Smooth muscle cell of the brain vasculature (primary cell): ENCODE data around the gene PDLIM3.
A peak's percentile ranks its signal among the peaks of the same experiment; 100 is the strongest.
"Not testable (repeated sequence)": the region's sequence is repeated elsewhere in the genome, so short reads cannot be mapped to it uniquely, and the experiment has no call there.

Experiments used
- DNase-seq: peaks from one replicate; pipeline ENCODE4 v3.0.0-alpha.2; 2012; ENCODE audit warnings: low read depth, low spot score

PDLIM3 gene, protein sequence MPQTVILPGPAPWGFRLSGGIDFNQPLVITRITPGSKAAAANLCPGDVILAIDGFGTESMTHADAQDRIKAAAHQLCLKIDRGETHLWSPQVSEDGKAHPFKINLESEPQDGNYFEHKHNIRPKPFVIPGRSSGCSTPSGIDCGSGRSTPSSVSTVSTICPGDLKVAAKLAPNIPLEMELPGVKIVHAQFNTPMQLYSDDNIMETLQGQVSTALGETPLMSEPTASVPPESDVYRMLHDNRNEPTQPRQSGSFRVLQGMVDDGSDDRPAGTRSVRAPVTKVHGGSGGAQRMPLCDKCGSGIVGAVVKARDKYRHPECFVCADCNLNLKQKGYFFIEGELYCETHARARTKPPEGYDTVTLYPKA

DNA sequence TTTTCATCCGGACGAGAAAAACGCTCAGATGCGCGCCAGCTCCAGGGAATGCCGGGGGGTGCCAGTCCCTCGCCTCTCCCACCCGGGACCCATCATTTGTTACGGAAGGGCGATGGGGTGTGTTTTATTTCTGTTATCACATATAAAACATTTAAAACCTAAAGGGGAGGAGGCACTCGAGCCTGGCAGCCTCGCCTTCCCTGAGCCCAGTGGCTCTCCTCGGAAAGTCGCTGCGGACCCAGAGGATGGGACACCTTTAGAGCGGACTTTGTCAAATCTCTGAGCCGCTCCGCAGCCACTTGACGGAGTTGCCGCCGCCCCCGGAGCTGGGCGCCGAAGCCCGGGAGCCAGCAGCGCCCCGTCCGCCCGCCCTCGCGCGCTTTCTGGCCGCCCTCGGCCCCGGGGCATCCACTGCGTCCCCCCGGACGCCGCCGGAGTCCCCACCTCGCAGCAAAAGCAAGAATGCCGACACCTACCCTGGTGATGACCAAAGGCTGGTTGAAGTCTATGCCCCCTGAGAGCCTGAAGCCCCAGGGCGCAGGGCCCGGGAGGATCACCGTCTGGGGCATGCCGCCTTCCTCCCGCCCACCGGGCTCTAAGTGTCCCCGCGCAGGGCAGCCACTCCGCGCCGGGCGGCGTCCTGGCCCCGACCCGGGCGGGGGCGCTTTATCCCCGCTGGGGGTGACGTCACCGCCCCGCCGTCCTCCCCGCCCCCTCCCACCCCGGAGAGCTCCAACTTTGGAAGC, at the start of gene PDLIM3:
PDLIM3 (minus strand) TSS at position 642 of the 746 bp plus-strand sequence; CDS start at position 569, 73 bp downstream.
- no peak for DNase-seq

DNA sequence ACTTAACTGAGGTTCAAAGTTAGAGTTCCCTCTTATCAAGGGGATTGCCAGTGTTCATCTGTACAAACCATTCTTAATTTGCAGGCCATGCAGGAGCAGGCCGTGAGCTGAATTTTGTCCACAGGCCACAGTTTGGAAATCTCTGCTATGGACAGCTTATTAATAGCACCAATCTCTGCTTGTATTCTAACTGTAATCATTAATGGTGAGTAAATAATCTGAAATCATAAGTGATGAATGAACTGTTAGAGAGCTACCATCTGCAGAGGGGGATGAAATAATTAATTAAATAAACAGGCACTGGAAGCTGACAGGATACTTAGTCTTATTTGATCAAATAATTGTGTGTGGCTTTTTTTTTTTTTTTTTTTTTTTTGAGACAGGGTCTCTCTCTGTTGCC, 48.5 kb upstream of the PDLIM3 start:
- DNase-seq: no peak

DNA sequence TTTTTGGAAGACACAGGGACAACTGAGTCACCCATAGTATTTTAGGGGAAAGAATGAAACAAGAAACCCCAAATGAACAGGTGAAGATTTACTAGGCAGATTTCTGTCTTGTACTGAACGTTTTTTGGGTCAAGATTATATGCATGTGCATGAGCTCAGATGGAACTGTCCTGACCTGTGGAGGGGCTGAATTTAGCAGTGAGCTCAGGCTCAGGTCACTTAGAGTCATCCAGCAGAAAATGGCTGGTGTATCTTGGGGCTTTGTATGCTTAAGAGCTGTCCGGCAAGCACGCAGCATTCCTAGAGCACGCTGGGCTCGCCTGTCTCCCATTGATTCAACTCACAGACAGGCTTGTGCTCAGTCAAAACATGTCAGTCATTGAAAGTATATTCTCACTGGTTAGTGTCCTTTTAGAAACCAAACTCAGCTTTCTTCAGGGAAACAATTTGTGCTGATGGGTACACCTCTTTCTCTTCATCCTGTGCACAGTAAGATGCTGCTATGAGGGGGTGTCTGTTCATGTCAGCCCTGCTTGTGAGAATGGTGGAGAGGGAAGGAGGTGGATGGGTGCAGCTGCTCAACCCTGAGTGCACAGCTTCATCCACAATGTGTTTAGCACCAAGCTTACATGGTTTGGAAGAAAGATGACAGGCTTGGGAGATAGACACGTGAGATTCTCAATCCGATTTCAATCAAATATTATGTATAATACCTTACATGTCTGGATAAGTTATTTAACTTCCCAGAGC, 47.5 kb upstream of the PDLIM3 start:
- DNase-seq: no peak

DNA sequence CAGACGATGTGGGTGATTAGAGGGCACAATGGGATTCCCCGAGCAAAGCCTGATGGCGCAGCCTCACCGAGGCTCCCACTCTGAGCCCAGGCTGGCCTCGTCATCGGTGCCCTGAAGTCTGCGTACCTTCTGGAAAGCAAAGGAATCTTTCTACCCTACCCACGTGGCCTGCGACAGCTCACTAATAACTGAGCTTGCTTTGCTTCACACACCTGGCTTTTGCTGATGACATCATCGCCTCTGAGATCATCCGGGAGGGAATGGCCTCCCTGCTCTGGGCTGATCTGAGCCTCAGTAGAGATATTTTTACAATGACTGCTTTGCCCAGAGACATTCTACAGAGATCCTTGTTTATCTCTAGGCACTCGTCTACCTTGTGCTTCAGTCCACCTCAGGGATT, 45.4 kb upstream of the PDLIM3 start:
- no peak for DNase-seq

DNA sequence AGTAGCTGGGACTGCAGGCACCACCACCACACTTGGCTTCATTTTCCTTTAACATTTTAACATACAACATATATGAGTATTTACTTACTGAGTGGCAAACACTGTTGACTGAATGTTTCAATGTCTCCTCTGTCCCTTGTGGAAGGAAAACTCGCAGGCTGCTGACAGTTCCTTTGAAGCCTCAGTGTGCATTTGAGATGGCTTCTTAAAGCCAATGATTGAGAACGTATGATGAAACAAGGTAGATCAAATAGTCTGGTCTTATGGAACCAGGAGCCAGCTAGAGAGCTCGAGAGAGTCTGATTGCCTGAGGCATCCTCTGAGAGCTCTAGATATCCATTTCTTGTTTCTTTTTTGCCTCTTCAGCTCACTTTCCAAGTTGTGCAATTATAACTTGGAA, 43.0 kb upstream of the PDLIM3 start:
- no peak for DNase-seq

DNA sequence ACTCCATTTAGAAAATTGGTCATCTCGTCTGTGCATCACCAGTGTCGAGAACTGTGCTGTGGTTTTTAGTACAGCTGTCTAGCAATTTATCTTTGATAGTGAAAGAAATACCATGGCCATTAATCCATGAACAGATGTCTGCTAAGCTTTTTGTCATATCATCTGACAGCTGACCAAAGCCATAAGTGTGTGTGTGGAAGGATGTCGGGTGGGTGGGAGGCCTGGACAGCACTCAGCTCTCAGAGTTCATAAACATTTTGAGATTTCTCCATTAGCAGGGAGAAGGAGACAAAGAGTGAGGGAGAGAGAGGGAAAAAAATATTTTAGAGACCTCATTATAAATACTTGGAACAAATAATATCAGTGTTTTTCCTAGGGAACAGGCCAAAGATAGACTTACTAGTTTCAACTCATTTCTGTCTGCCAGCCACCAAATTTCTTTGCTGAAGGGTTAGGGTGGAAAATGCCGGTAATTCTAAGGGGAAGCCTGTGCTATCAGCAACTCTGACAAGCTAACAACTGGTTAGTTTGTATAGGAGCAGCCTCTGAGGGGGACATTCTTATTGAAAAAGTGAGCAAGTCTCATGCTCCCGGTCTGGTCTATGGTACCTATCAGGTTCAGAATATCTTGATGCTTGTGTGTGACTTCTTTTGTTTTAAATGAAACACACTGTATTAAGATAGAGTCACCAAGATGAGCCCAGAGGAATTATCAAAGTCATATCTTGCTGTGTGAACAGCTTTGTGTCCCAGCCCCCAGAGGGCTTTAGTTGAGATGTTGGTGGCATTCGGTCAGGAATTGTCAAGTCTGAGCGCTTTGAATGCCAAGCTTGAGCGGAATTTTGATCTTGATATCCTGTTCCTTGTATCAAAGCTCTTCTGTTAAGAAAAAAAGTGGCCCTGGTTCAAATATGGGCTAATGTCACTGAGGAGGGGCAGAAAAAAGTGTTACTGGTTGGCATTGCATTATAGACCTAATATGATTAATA, 41.9 kb upstream of the PDLIM3 start:
- DNase-seq: no peak

DNA sequence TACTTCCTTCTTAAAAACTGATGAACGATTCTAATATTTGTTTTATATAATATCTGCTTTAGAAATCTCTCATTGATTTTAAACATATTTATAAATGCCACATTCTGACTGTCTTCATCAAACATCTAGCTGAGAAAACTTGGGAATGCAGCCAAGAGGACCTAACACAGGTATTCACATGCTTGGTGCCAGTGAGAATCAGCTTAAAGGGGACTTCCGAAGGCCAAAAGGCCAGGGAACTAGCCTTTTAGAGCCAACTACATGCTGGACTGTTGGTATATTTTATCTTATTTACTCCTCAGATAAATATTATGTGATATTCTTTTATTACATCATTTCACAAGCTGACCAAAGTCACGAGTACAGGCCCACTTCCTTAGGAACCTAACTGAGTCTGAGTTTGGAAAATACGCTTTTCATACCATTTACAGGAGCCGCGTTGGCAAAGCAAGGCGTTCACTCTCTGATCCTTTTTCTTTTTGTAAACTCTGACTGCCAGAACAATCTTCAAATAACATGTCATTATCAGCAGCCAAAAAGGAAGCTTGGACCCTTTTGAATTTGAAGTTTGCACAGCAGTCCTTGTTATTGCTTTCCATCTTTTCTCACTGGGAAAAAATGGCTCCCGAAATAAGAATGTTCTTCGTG, 41.1 kb upstream of the PDLIM3 start:
- DNase-seq: no peak

DNA sequence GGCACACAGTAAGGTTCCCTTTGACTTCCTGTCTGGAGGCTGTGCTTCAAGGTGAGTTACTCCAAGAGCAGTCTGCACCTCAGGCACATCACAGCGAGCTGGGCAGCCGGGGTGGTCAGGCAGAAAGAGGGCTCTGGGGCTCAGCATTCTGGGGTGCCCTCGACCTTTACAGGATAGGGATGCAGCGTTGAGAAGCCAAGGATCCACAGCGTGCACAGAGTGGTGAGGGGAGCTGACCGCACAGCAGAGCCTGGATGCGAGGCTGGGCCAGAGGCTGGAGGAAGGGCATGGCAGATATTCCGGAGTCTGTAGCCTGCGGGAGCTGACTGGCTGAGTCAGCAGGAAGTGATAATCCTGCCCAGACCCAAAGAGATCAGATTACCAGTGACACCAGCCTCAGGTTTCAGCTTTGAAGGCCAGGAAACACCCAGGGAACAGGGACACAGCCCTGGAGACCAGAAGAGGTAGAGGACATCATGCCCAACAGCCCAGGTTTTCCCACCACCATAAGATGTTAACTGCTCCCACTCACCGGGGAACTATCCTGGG, 38.4 kb upstream of the PDLIM3 start:
- no peak for DNase-seq

DNA sequence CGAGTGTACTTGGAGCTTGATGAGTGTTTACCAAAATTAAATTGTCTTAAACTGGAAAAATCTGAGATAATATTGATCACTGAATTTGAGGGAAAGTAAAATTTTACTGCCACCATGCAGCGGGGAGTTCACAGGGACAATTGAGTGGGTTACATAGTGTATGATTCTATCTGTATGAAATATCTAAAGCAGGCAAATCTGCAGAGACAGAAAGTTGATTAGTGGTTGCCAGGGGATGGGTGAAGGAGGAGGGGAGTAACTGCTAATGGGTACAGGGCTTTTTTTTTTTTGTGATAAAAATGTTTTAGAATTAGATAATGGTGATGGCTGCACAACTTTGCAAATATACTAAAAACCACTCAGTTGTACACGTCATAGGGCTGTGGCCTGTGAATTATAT, 35.4 kb upstream of the PDLIM3 start:
- DNase-seq: no peak

DNA sequence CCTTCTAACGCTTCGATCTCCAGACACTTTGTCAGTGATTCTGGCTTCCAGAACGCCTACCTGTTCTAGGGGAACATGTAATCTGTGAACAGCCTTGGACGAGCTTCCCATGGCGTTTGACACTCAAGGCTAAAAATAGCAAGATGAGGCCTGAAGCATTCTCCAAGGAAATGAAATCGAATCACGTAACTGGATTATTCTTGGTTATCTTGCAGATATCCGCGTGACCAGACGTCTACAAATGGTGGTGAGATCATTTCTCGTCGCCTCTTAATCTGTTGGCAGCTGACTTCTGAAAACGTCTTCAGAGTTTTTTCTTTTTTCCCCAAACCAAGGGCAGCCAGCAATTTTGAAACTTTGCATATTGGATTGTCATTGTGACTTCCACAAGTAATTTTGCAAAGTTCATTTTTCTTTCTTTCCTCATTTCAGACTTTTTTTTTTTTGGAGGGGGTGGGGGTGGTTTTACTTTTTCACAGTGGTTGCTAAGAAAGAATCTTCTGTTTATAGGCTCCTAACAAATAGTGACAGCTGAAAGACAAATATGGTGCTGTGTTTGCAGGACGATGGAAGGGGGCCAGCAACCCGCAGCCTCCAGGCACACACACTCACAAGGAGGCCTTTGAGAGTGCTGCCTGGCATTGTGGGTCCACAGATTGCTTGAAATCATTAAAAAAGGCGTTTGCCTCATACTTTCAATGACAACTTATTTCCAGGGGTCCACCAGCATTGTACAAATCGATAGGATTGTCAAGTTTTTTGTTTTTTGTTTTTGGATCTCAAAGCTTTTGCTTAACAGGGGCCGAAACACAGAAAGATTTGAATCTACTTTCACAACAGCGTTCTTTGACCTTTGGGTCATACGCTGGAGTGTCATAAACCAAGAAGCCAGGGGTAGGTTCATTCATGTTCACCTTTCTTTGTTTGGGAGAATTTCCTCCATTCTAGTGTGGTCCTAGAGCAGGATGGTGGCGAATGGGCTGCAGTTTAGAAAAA, 32.4 kb upstream of the PDLIM3 start:
- no peak for DNase-seq

DNA sequence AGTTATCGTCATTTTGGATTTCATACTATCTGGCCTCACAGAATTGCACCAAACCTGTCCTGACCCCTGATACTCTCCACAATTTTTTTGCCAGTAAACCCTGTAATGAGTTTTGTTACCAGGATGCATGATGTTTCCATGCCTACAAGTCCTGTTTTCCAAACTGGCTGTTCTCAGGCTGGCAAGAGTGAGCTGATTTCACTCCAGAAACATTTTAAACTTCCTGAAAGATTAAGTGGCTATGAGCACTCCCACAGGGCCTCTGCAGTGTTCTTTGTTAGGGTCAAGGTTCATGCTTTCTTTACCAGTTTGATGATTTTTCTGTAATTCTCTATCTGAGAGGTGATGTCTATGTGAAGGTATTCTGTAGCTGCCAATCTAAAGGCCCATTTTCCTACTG, 31.7 kb upstream of the PDLIM3 start:
- peak; percentile 56 for DNase-seq

DNA sequence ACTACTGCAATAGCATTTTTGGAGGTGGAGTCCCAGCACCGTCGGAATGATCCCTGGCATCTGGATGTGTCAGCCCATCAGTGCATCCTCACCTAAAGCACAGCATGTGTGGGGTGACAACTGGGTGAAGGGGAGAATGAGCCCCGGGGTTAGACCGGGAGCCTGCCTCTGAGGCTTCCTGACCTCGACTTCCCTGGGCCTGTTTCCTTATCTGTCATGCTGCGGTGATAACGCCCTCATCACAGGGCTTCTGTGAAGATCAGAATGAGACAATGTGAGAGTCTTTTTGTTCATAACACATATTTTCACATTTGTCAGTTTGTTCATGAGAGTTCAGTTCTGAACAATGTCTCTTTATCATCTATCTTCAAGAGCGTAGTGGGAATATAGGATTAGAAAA, 31.1 kb upstream of the PDLIM3 start:
- no peak for DNase-seq

DNA sequence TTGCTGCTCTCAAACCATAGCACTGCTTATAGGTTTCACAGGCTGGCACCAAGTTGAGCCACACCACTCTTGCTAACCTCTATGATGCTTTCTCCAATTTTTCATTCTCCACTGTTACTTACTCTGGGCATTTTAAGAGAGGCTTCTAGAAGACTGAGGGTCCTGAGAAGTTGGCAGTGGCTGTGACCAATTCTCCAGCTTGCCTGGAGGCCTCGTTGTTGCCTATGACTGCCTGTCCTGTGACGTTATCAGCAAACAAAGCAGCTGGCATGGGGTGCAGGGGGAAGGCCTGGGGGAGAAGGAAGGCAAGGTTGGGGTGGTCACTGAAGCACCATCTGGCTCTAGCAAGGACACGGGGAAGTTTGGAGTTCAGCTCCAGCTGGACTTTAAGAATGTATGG, 30.4 kb upstream of the PDLIM3 start:
- no peak for DNase-seq

DNA sequence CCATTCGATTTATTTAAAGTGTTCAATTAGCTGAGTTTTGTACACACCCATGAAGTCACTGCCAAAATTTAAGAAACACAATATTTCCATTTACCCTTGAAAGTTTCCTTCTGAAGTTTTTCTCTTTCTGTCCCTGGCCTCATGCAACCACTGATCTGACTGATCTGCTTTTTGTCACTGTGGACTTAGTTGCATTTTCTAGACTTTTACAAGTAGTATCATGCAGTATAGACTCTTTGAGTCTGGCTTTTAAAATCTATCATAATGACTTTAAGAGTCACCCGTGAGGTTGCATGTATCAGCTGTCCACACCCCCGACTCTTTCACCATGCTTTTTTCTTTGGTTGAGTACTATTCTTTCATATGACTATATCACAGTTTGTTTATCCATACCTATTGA, 29.0 kb upstream of the PDLIM3 start:
- no peak for DNase-seq

DNA sequence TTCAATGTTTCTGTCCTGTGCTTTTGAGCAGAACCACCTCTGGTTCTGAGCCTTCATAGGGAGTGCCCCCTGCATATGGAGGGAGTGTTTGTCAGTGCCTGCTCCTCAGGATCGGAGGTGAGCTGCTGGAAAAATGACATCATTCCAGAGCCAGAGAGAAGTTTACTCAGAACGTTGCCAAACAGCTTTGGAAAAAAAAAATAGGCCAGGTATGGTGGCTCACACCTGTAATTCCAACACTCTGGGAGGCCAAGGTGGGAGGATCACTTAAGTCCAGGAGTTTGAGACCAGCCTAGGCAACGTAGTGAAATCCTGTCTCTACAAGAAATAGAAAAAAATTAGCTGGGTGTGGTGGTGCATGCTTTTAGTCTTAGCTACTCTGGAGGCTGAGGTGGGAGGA, 27.2 kb upstream of the PDLIM3 start:
- no peak for DNase-seq

DNA sequence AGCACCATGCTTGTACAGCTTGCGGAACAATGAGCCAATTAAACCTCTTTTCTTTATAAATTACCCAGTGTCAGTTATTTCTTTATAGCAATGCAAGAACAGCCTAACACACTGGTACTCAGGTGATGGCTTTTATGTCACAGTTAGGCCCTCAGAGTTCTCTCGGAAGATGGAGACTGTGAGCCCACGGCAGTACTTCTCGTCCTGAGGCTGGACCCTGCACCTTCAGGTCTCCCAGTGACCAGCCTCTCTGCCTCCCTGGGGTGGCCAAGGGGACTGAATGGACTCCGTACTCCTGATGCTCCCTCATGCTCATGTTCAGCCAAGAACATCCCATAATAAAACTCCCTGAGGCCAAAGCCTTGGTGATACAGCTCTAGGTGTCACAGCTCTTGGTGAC, 25.0 kb upstream of the PDLIM3 start:
- no peak for DNase-seq

DNA sequence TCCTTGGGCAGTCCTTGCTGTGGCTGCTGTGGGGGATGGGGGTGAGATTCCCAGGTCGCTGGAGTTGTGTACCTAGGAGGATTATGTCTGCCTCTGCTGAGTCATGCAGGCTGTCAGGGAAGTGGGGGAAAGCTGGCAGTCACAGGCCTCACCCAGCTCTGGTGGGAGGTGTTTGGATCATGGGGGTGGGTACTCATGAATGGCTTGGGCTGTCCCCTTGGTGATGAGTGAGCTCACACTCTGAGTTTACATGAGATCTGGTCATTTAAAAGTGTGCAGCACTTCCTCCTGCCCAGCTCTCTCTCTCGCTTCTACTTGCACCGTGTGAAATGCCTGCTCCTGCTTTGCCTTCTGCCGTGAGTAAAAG, 24.6 kb upstream of the PDLIM3 start:
- DNase-seq: no peak

DNA sequence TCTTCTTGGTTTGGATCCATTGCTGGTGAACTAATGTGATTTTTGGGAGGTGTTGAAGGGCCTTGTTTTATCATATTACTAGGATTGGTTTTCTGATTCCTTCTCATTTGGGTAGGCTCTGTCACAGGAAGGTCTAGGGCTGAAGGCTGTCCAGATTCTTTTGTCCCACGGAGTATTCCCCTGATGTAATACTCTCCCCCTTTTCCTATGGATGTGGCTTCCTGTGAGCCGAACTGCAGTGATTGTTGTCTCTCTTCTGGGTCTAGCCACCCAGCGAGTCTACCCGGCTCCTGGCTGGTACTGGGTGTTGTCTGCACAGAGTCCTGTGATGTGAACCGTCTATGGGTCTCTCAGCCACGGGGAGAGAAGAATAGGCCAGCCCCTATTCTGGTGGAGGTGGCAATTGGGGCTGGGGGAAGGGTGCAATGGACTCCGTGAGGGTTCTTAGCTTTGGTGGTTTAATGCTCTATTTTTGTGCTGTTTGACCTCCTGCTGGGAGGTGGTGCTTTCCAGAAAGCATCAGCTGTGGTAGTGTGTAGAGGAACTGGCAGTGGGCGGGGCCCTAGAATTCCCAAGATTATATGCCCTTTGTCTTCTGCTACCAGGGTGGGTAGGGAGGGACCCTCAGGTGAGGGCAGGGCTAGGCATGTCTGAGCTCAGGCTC, 24.1 kb upstream of the PDLIM3 start:
- not testable (repeated sequence) for DNase-seq
